Measurements from ENCODE around the gene RHBDD1. TPM values are rescaled to one million over a fixed set of nuclear protein-coding genes. Genes with fewer than 3 reads are reported as not detected.
A peak's percentile ranks its signal among the peaks of the same experiment; 100 is the strongest.
"Not testable (repeated sequence)": the region's sequence is repeated elsewhere in the genome, so short reads cannot be mapped to it uniquely, and the experiment has no call there.

RHBDD1 gene
- polyA plus RNA-seq, 2 of the 4 experiments (the other 2 are of a cell fraction), result 8.3 to 46.9 TPM

DNA sequence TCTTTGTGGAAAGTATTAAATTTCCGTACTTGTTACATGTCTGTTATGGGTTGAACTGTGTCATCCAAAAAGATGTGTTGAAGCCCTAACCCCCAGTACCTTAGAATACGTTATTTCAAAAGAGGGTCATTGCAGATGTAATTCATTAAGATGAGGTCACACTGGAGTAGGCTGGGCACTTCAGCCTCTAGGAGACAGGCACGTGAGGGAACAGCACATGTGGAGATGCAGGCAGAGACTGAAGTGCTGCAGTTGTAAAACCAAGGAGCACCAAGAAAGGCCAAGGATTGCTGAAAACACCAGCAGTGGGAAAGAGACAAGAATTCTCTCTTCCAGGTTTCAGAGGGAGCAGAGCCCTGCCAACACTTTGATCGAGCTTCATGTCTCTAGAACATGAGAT lies 4.6 kb upstream of the RHBDD1 start:
- no peak overlapping the region for H3K27ac ChIP-seq
- H3K4me1 ChIP-seq, result peaks cover 11% of the 10 kb centered on the region; the same call in 2 of the 3 replicates
- POLR2A ChIA-PET, result no interaction called here
- no peaks in the 10 kb centered on the region for H3K9me3 ChIP-seq
- no peak overlapping the region for H3K4me2 ChIP-seq
- no peak overlapping the region for H3K4me3 ChIP-seq
- WGBS (ENCODE audit: missing lambda C conversion rate), result 93% methylated on average over 4 of the region's 4 CpGs
- FAIRE-seq, result no peak
- TF ChIP-seq POLR2A (IDR thresholded peaks at IDR 0.05; ENCODE audit: low read length) (no peak), FOXS1 (CRISPR knock-in tag; IDR thresholded peaks at IDR 0.05) (no peak), CBX8 (IDR thresholded peaks at IDR 0.05) (no peak), FOSB (CRISPR knock-in tag; IDR thresholded peaks at IDR 0.05) (no peak), RARB (CRISPR knock-in tag; IDR thresholded peaks at IDR 0.05) (no peak), JUNB (IDR thresholded peaks at IDR 0.05) (no peak), HEYL (CRISPR knock-in tag; IDR thresholded peaks at IDR 0.05) (no peak), NR3C1 (IDR thresholded peaks at IDR 0.05) (no peak), EHF (CRISPR knock-in tag; IDR thresholded peaks at IDR 0.05) (no peak), CBX2 (IDR thresholded peaks at IDR 0.05; ENCODE audit: borderline replicate concordance, low read depth) (no peak), KDM1A (IDR thresholded peaks at IDR 0.05; ENCODE audit: low read depth) (no peak), RCOR1 (IDR thresholded peaks at IDR 0.05; ENCODE audit: low read depth, low read length) (no peak)
- ATAC-seq, result no peak
- no peak for DNase-seq (ENCODE audit: low read depth in 1 of 2, low spot score in 1 of 2)
- CTCF ChIA-PET, result no interaction called here

DNA sequence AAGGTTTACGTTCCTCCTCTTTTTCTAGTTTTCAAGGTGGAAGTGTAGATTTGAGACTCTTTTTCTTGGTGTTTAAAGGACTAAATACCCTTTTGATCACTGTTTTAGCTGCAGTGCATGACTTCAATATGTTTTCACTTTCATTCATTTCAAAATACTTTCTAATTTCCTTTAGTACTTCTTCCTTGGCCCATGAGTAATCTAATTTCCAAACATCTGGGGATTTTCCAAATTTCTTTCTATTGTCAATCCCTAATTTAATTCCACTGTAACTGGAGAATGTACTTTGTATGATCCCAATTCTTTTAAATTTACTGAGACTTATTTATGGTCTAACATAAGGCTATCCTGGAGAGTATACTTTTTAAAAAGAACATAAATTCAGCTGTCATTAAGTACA lies 3.8 kb upstream of the RHBDD1 start:
- DNase-seq (ENCODE audit: low read depth in 1 of 2, low spot score in 1 of 2), result no peak
- Histone ChIP-seq H3K4me3 (no peak overlapping the region), H3K4me2 (no peak overlapping the region), H3K27ac (no peak overlapping the region), H3K9me3 (no peaks in the 10 kb centered on the region), H3K4me1 (peaks cover 14% of the 10 kb centered on the region)
- POLR2A ChIA-PET, result no interaction called here
- WGBS (ENCODE audit: missing lambda C conversion rate), result 89% methylated on average over 1 of the region's 1 CpG
- CTCF ChIA-PET, result no interaction called here
- ATAC-seq, result no peak
- no peak for FAIRE-seq
- no peak for TF ChIP-seq KDM1A (IDR thresholded peaks at IDR 0.05; ENCODE audit: low read depth)
- no peak for TF ChIP-seq RCOR1 (IDR thresholded peaks at IDR 0.05; ENCODE audit: low read depth, low read length)
- TF ChIP-seq POLR2AphosphoS2 (conservative IDR thresholded peaks at IDR 0.05; ENCODE audit: low read length), result no peak
- TF ChIP-seq NFE2L2 (conservative IDR thresholded peaks at IDR 0.05; ENCODE audit: low read length), result no peak
- no peak for TF ChIP-seq HOXB13 (CRISPR knock-in tag; IDR thresholded peaks at IDR 0.05; ENCODE audit: low read depth)
- TF ChIP-seq, protein P1, sequence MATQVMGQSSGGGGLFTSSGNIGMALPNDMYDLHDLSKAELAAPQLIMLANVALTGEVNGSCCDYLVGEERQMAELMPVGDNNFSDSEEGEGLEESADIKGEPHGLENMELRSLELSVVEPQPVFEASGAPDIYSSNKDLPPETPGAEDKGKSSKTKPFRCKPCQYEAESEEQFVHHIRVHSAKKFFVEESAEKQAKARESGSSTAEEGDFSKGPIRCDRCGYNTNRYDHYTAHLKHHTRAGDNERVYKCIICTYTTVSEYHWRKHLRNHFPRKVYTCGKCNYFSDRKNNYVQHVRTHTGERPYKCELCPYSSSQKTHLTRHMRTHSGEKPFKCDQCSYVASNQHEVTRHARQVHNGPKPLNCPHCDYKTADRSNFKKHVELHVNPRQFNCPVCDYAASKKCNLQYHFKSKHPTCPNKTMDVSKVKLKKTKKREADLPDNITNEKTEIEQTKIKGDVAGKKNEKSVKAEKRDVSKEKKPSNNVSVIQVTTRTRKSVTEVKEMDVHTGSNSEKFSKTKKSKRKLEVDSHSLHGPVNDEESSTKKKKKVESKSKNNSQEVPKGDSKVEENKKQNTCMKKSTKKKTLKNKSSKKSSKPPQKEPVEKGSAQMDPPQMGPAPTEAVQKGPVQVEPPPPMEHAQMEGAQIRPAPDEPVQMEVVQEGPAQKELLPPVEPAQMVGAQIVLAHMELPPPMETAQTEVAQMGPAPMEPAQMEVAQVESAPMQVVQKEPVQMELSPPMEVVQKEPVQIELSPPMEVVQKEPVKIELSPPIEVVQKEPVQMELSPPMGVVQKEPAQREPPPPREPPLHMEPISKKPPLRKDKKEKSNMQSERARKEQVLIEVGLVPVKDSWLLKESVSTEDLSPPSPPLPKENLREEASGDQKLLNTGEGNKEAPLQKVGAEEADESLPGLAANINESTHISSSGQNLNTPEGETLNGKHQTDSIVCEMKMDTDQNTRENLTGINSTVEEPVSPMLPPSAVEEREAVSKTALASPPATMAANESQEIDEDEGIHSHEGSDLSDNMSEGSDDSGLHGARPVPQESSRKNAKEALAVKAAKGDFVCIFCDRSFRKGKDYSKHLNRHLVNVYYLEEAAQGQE (IDR thresholded peaks at IDR 0.05), result no peak
- TF ChIP-seq, protein P2, sequence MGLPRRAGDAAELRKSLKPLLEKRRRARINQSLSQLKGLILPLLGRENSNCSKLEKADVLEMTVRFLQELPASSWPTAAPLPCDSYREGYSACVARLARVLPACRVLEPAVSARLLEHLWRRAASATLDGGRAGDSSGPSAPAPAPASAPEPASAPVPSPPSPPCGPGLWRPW (IDR thresholded peaks at IDR 0.05), result no peak
- TF ChIP-seq, protein P3, sequence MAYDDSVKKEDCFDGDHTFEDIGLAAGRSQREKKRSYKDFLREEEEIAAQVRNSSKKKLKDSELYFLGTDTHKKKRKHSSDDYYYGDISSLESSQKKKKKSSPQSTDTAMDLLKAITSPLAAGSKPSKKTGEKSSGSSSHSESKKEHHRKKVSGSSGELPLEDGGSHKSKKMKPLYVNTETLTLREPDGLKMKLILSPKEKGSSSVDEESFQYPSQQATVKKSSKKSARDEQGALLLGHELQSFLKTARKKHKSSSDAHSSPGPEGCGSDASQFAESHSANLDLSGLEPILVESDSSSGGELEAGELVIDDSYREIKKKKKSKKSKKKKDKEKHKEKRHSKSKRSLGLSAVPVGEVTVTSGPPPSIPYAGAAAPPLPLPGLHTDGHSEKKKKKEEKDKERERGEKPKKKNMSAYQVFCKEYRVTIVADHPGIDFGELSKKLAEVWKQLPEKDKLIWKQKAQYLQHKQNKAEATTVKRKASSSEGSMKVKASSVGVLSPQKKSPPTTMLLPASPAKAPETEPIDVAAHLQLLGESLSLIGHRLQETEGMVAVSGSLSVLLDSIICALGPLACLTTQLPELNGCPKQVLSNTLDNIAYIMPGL (CRISPR knock-in tag; IDR thresholded peaks at IDR 0.05; ENCODE audit: borderline replicate concordance), result no peak
- TF ChIP-seq SMC3 (IDR thresholded peaks at IDR 0.05), result no peak
- TF ChIP-seq, protein P4, sequence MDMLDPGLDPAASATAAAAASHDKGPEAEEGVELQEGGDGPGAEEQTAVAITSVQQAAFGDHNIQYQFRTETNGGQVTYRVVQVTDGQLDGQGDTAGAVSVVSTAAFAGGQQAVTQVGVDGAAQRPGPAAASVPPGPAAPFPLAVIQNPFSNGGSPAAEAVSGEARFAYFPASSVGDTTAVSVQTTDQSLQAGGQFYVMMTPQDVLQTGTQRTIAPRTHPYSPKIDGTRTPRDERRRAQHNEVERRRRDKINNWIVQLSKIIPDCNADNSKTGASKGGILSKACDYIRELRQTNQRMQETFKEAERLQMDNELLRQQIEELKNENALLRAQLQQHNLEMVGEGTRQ (IDR thresholded peaks at IDR 0.05), result no peak
- TF ChIP-seq ZSCAN20 (CRISPR knock-in tag; IDR thresholded peaks at IDR 0.05), result no peak
- TF ChIP-seq, protein P5, sequence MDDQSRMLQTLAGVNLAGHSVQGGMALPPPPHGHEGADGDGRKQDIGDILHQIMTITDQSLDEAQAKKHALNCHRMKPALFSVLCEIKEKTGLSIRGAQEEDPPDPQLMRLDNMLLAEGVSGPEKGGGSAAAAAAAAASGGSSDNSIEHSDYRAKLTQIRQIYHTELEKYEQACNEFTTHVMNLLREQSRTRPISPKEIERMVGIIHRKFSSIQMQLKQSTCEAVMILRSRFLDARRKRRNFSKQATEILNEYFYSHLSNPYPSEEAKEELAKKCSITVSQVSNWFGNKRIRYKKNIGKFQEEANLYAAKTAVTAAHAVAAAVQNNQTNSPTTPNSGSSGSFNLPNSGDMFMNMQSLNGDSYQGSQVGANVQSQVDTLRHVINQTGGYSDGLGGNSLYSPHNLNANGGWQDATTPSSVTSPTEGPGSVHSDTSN (IDR thresholded peaks at IDR 0.05), result no peak
- TF ChIP-seq, protein P6, sequence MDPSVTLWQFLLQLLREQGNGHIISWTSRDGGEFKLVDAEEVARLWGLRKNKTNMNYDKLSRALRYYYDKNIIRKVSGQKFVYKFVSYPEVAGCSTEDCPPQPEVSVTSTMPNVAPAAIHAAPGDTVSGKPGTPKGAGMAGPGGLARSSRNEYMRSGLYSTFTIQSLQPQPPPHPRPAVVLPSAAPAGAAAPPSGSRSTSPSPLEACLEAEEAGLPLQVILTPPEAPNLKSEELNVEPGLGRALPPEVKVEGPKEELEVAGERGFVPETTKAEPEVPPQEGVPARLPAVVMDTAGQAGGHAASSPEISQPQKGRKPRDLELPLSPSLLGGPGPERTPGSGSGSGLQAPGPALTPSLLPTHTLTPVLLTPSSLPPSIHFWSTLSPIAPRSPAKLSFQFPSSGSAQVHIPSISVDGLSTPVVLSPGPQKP (IDR thresholded peaks at IDR 0.05; ENCODE audit: low read depth, low read length), result no peak
- no peak for TF ChIP-seq GATA3 (IDR thresholded peaks at IDR 0.05; ENCODE audit: borderline replicate concordance)
- TF ChIP-seq RNF2 (IDR thresholded peaks at IDR 0.05; ENCODE audit: borderline replicate concordance, low read depth), result no peak
- no peak for TF ChIP-seq JUN (IDR thresholded peaks at IDR 0.05)

DNA sequence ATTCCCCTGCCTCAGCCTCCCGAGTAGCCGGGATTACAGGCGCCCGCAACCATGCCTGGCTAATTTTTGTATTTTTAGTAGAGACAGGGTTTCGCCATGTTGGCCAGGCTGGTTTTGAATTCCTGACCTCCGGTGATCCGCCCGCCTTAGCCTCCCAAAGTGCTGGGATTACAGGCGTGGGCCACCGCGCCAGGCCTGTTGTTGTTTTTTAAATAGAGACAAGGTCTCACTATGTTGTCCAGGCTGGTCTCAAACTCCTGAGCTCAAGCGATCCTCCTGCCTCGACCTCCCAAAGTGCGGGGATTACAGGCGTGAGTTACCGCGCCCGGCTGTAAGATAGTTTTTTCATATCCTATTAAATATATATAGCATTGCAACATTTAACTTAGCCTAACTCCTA lies 974 bp upstream of the RHBDD1 start:
- H3K4me2 ChIP-seq, result peak overlapping the region; percentile 99
- ChIA-PET CTCF (interaction anchor here (2.1 kb wide), 1 partner anchor 32 kb away, joined by 11 read pairs; no protein-coding TSS in a partner anchor), POLR2A (interaction anchor here (1.1 to 1.7 kb wide), 4 partner anchors 10 to 1170 kb away, joined by 5 to 11 read pairs (median 6); partner anchors contain the start of gene IRS1)
- peak overlapping the region; percentile 72 for H3K4me3 ChIP-seq
- 31% methylated on average over 17 of the region's 18 CpGs for WGBS (ENCODE audit: missing lambda C conversion rate)
- peaks cover 41% of the 10 kb centered on the region for H3K4me1 ChIP-seq
- peak overlapping the region; percentile 97 to 100 for H3K27ac ChIP-seq
- DNase-seq (ENCODE audit: low read depth in 1 of 2, low spot score in 1 of 2); FAIRE-seq; H3K9me3 ChIP-seq; ATAC-seq: not testable (repeated sequence)
